Uterus (tissue), 2 donors: Measurements from ENCODE around the gene RAB11FIP5.

Source experiments
- POLR2A ChIP-seq, 2 donors: fragments of 450-650 bp; IDR thresholded peaks; one replicate each; pipeline ENCODE4 v1.6.1; 2016; ENCODE audit warnings: antibody characterized with exemption in 2 of 2, mild to moderate bottlenecking in 1 of 2, moderate library complexity in 1 of 2
- TF ChIP-seq, protein P1 (sequence below), 4 experiments: fragments of 200-600 bp in 2 of 4; fragments of 450-650 bp in 2 of 4; sonication (generic) in 2 of 4; IDR thresholded peaks; one replicate each; pipeline ENCODE4 v1.5.1; 2016 to 2019; ENCODE audit warnings: antibody characterized with exemption in 4 of 4, mild to moderate bottlenecking in 2 of 4, moderate library complexity in 1 of 4

DNA sequence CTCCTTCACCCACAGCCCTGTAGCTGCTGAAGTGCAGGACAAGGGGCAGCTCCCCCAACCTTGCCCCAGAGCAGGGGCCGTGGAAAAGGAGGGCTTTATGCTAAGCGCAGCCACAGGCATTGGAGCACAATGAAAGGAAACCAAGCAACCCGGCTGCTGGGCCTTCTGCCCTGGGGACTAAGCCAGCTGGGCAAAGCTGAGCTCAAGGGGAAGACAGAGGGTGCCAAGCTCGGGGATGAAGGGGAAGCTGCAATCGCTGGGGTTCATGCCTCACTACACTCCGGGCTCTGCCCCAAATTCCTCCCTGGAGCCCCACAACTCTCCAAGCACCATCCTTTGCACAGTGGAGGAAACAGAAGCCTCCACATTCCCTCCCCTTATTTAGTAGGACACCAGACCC, 53.6 kb downstream of the RAB11FIP5 start:
- TF ChIP-seq, protein P1, sequence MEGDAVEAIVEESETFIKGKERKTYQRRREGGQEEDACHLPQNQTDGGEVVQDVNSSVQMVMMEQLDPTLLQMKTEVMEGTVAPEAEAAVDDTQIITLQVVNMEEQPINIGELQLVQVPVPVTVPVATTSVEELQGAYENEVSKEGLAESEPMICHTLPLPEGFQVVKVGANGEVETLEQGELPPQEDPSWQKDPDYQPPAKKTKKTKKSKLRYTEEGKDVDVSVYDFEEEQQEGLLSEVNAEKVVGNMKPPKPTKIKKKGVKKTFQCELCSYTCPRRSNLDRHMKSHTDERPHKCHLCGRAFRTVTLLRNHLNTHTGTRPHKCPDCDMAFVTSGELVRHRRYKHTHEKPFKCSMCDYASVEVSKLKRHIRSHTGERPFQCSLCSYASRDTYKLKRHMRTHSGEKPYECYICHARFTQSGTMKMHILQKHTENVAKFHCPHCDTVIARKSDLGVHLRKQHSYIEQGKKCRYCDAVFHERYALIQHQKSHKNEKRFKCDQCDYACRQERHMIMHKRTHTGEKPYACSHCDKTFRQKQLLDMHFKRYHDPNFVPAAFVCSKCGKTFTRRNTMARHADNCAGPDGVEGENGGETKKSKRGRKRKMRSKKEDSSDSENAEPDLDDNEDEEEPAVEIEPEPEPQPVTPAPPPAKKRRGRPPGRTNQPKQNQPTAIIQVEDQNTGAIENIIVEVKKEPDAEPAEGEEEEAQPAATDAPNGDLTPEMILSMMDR (IDR thresholded peaks at IDR 0.05), result no peak
- TF ChIP-seq POLR2A (IDR thresholded peaks at IDR 0.05), result no peak
